H4 (cell line): ENCODE measurements around the gene RALGDS. TPM values are rescaled to one million over a fixed set of nuclear protein-coding genes. Genes with fewer than 3 reads are reported as not detected.

Experiments
- DNase-seq: peaks from one replicate; pipeline ENCODE4 v3.0.0-alpha.2; 2015; ENCODE audit warnings: low spot score
- total RNA-seq: library from RNA; depleted of rRNA; stranded (reverse); fragments of >200 nt; shearing (Covaris generic); gene quantifications from 2 replicates; pipeline ENCODE4 v1.2.3, GENCODE V29; 2014; rRNA removed

Gene RALGDS
- total RNA-seq, 1 experiment from 2014 or later: 12.6 TPM

DNA sequence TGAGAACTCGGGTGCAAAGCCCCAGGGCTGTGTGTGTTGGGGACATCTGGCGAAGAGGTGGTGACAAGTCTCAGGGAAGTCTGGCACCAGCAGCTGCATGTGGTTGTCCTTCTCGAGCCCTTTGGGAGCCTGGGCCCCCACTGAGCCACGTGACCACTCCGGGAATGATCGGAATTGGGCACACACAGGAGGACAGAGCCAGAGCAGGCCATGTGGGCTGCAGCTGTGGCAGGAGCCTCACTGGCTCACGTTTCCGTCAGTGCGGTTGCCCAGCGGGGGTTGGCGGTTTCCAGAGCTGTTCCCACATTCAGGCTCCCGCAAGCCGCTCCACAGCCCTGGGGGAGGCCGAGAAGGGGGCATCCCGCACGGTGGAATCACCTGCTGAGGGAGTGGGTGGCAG lies 66.1 kb downstream of the RALGDS start:
- no peak for DNase-seq

DNA sequence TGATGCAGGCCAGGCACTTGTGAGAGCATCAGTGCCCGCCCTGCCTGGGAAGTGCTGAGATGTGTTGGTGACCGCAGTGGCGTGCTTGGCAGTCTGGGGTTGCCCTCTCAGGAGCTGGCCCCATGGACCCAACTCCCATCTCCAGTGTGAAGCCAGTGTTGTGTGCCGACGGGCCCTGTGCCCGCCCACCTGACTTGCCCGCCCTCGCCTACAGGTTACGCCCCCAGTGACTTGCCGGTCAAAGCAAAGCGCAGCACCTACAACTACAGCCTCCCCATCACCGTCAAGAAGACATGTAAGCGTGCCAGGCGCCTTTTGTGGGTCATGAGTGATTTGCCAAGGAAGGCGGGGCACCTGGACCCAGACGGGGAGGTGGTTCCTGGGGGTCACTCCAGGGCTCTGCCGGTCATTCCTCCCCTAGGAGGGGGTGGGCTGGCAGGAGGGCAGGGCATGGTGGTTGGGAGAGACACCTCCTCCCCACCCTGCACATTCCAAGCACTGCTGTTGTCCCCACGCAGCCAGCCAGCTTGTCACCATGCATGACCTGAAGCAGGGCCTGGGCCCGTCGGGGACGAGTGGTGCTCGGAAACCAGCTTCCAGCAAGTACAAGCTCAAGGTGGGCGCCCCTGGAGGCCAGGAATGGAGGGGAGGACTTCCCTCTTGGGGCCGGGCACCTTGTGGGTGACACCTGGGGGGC lies 66.7 kb downstream of the RALGDS start:
- no peak for DNase-seq

DNA sequence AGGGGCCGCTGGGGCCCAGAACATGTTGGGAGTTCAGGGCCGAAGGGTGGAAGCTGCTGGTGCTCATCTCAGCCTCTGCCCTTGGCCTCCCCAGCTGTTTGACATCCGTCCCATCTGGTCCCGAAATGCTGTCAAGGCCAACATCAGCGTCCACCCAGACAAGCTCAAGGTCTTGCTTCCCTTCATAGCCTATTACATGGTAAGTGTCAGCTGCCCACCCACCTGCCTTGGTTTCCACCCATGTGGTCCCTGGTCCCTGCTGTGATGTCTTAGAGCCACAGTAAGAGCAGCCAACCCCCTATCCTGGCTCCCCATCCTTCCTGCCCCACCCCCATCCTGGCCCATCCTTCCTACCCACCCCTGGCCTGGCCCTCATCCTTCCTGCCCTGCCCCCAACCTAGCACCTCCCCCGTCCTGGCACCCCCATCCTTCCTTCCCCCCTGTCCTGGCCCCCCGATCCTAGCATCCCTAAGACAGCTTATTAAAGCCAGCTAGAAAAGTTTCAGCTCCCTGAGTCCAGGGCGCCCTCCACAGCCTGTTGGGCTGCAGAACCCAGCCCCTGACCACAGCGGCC lies 69.0 kb downstream of the RALGDS start:
- no peak for DNase-seq

DNA sequence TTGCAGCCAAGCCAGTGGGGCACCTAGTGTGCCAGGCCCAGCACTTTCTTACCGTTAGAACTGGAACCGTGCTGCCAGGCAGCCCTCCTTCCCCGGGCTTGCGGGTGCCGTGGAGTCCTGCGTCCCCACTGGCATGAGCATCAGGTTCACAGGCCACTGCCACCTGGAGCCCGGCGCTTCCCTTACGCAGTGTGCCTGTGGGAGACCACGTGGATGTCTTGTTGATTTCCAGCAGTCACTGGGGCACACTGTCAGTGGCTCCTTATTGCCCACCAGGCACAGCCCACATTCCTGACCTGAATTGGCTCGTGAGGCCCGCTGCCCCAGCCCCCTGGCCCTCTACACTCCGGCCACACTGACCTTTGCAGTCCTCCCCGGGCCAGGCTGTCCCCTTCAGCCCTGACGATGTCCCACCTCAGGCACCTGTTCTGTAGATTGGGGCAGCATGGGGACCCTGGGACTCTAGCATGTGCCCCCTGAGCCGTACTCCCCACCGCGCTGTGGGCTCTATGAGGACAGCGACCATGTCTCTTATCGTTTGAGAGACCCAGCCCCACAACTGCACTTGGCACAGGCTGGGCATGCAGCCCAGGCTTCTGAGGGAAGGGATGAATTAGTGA lies 69.6 kb downstream of the RALGDS start:
- no peak for DNase-seq

DNA sequence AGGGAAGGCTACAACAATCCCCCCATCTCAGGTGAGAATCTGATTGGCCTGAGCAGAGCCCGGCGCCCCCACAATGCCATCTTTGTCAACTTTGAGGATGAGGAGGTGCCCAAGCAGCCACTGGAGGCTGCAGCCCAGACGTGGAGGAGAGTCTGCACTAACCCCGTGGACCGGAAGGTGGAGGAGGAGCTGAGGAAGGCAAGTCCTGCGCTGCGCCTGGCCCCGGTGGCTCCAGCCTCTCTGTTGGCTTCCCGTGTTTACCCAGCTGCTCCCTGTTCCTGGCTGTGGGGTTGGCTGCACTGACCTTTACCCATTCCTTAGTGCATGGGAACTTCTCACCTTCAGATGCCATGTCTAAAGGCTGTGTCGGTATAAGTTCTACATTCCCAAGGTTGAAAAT lies 70.3 kb downstream of the RALGDS start:
- no peak for DNase-seq

DNA sequence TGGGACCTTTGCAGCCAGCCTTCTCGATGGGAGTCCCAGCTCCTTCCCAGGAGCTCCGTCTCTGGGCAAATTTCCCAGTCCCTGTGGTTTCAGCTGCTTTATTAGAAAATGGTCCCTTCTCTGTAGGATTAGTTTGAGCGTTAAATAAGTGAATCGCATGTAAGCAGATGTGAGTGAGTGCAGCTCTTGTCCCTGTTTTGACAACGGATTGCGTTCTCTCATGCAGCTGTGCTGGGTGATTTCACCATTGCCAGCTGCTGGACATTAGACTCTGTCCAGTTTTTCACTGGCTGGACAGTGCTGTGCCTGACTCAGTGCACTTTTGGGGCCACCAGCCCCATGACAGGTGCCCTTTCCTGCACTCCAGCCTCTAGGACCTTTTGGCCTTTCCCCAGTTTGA lies 70.9 kb downstream of the RALGDS start:
- DNase-seq: no peak

DNA sequence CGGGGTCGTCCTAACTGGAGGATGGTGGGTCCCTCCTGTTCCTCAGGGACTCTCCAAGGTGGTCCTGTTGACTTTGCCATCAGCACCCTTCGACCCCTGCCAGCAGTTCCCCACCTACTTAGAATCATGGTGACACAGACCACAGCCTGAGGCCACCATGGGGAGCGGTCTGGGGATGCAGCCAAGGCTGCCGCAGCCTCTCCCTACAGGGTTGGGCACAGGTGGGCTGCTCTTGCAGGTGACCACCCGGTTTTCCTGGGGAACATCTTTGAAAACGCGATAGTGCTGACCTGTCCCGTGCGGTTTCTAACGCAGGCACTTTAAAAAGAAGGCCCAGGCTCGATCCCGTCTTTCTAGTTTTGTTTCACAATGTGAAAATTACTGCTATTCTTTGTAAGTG lies 72.0 kb downstream of the RALGDS start:
- no peak for DNase-seq

DNA sequence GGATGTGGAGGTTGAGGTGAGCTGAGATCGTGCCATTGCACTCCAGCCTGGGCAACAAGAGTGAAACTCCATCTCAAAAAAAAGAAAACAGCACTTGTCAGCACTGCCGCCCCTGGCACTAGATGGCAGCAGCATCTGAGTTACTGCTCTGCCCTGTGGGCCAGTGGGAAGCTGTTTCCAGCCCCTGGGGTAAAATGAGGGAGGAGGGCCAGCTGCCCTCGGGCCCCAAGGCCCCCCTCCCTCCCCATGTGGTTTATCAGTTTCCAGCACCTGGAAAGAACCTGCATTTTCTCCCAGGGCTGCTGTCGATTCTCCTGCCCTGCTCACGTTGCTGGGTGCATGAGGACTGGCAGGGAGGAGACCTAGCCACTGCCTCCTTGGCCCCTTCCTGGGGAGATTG lies 72.4 kb downstream of the RALGDS start:
- DNase-seq: no peak

Other genes with a start within 250 kb of the RALGDS start
- 0.21 and 0.27 TPM in 2 replicates for gene AK8, start 243.0 kb downstream of the RALGDS start, total RNA-seq
- gene SPACA9, start 242.3 kb downstream of the RALGDS start, total RNA-seq: 2.9 and 3.3 TPM in 2 replicates
- 17.7 and 22.4 TPM in 2 replicates for gene TSC1, start 176.6 kb downstream of the RALGDS start, total RNA-seq
- 0.10 TPM in 1 of 2 replicates, not detected in the other for gene GFI1B, start 142.5 kb downstream of the RALGDS start, total RNA-seq
- gene GTF3C5, start 90.2 kb downstream of the RALGDS start, total RNA-seq: 52.5 and 54.6 TPM in 2 replicates
- 0.06 and 0.14 TPM in 2 replicates for gene CEL, start 59.3 kb downstream of the RALGDS start, total RNA-seq
- not detected in 2 replicates for gene GBGT1, start 42.7 kb upstream of the RALGDS start, total RNA-seq
- not detected in 2 replicates for gene OBP2B, start 88.0 kb upstream of the RALGDS start, total RNA-seq
- not detected in 2 replicates for gene ABO, start 154.0 kb upstream of the RALGDS start, total RNA-seq
- 7.4 and 8.9 TPM in 2 replicates for gene SURF6, start 214.9 kb upstream of the RALGDS start, total RNA-seq
- 13.6 and 22.0 TPM in 2 replicates for gene MED22, start 226.9 kb upstream of the RALGDS start, total RNA-seq
- 2,696 and 2,716 TPM in 2 replicates for gene RPL7A, start 227.0 kb upstream of the RALGDS start, total RNA-seq
- 45.4 and 72.0 TPM in 2 replicates for gene SURF1, start 235.2 kb upstream of the RALGDS start, total RNA-seq
- gene SURF2, start 235.3 kb upstream of the RALGDS start, total RNA-seq: 22.1 and 23.0 TPM in 2 replicates